HG03103 (cell line): Measurements from ENCODE around the gene PIF1.
"Not testable (repeated sequence)": the region's sequence is repeated elsewhere in the genome, so short reads cannot be mapped to it uniquely, and the experiment has no call there.

Experiments
- ATAC-seq: cut with Tn5 transposase; IDR thresholded peaks from one replicate; pipeline ENCODE4 v1.9.1; 2021; ENCODE audit warnings: low read depth; ENCODE audit not compliant: unreplicated experiment

PIF1 gene

DNA sequence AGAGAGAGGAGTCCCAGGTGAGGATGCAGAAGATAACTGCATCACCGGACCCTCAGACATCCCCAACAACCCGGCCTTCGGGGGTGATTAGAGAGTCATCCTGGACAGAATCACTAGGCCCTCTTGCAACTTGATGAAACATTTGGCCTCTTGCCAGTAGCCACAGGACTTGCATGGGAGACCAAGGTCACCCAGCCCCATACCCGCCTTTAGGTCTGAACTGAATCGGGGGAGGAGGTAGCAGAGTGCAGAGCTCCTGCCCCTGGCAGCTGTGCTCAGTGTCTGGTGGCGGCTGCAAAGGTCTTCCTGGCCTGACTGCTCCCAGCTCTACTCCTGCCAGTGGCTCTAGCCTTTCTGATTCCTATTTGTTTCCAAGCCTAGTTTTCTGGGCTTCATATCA is 12.4 kb downstream of the PIF1 start:
- no peak for ATAC-seq

DNA sequence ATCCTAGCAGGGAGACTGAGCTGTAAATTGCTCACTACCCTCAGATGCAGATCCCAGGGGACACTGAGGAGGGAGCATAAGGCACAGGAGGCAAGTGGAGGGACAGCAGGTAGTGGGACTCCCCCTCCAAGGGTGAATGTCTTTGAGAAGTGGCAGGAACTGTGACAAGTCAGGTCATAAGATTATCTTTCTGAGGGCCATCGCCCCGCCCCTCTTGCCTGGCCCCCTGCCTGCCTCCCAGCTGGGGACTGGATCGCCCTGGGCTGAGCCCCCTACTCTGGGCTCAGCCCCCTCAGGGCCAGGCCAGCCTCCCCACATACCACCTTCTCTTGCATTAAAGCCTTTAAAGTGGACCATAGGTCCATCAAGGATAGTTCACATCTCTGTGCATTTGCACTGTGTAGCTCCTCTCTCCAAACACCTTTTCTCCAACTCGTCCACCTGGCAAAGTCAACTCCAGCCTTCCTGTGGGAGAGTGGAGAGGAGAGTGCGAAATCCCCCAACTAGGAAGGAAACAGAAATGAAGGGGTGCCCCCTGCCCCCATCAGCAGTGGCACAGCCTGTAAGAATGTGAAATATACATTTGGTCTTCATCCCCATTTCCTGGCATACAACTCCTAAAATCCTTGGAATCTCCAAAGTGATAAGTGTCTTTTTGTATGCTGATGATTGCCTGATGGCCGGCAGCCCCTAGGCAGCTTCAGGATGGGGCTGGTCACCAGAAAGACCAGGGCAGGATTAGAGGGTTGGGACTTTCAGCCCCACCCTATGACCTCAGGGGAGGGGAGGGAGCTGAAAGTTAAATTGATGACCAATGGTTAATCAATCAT is 14.7 kb downstream of the PIF1 start:
- ATAC-seq: no peak

DNA sequence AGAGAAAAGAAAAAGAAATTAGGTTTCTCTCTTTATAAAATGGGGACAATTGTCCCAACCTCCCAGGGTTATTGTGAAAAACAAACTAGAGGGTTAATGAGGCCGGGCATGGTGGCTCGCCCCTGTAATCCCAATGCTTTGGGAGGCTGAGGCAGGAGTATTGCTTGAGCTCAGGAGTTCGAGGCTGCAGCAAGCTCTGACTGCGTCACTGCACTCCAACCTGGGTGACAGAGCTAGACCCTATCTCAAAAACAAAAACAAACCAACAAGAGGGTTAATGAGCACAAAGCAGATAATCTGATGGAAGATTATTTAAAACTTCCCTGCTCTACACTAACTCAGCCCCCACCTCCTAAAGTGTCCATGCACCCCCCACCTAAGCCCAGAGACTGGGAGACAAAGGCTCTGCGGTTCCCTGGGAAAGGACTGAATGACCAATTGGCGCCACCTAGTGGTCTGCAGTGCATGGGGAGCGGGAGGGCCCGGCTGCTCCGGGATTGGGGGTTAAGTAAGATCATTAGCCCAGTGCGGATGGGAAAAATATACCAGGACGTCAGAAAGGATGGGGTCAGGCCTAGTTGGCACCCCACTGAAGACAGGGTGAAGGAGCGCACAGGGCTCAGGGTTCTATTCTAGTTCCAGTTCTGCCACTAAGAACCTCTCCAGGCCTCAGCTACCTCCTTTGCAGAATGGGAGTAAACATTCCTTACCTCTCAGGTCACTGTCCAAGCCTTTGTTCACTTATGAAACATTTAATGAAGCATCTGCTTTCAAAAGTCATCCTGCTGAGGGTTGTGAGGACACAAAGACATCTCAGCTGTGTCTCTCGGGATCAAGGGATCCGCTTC is 15.6 kb downstream of the PIF1 start:
- ATAC-seq: no peak

GRCh38 chr15:64808785-64809453 is 16.5 kb downstream of the PIF1 start:
- ATAC-seq: no peak

DNA sequence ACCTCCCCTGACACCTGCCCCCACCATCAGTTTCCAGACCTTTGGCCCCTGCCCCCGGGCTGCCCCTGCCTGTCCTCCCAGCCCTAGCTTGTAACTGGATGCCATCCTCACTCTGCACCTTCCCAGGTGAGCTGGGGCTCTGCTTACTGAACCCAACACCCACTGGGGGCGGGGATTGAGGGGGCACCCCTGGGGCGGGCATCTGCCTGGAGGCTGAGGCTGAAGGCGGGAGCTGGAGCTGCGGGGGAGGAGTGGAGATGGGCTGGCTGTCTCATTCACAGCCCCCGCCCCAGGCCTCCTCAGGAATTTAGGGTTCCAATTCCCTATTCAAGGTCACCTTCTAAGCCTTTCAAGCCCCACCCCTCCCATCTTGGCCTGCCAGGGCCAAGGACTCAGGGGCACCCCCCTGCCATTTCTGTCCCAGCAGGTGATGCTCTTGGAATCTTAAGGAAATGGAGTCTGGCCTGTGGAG is 17.7 kb downstream of the PIF1 start:
- ATAC-seq: no peak

DNA sequence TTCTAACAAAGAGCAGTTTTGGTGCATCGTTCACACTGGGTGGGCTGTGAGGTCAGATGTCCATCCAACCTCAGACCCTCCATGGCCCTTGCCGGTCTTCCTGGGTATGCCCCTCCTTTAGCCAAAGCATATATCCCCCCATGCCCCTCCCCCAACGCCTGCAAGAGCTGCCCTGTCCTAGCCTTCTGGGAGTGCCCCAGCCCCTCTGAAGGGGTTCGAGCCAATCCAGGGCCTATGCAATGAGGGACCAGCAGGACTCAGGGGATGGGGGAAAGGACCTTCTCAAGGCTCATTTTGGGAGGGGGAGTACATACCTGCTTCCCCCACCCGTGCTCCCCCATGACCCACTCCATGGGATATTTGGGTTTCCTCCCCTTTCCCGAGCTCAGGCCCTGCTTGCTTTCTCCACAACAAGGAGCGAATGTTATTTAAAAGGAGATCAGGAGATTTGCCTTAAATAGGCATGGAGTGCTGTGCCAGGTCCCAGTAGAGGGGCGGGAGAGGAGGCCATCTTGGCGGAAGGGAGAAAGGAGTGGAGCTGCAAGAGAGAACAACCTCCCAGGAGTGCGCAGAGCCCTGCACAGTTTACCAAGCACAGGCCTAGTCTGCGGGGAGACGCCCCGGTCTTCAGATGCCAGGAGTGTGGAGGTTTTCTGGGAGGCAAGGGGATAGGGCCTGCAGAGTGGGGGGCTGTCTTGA is 18.2 kb downstream of the PIF1 start:
- no peak for ATAC-seq

- no peak for ATAC-seq
Observed at GRCh38 chr15:64806509-64806908, 18.9 kb downstream of the PIF1 start.

GRCh38 chr15:64804619-64805018 is 20.8 kb downstream of the PIF1 start:
- ATAC-seq: no peak

DNA sequence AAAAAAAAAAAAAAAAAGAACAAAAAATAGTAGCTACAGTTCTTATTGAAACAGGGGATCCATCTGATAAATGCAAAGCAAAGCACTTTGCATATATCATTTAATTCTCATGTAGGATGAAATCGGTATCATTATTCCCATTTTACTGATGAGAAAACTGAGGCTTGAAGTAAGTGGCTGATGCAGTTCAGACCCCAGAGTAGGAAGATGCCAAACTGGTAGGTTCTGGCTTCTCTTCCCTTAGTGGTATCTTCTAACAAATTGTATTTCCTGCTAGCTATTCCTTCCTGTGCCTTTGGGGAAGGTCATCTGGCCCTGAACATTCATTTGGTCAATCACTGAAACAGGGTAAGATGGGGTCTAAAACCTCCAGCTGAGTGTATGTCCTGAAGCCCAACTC is 21.9 kb downstream of the PIF1 start:
- ATAC-seq: no peak

GRCh38 chr15:64800476-64800875 is 25.0 kb downstream of the PIF1 start:
- no peak for ATAC-seq

DNA sequence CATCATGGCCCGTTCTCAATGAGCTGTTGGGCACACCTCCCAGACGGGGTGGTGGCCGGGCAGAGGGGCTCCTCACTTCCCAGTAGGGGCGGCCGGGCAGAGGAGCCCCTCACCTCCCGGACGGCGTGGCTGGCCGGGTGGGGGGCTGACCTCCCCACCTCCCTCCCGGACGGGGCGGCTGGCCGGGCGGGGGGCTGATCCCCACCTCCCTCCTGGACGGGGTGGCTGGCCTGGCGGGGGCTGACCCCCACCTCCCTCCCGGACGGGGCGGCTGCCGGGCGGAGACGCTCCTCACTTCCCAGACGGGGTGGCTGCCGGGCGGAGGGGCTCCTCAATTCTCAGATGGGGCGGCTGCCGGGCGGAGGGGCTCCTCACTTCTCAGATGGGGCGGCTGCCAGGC is 26.5 kb downstream of the PIF1 start:
- not testable (repeated sequence) for ATAC-seq

DNA sequence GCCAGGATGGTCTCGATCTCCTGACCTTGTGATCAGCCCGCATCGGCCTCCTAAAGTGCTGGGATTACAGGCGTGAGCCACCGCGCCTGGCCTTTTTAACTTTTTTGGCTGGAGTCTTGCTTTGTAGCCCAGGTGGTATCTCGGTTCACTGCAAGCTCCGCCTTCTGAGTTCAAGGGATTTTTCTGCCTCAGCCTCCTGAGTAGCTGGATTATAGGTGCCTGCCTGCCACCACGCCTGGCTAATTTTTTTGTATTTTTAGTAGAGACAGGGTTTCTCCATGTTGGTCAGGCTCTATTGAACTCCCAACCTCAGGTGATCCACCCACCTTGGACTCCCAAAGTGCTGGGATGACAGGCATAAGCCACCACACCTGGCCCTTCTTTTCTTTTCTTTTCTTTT is 29.5 kb downstream of the PIF1 start:
- ATAC-seq: not testable (repeated sequence)

DNA sequence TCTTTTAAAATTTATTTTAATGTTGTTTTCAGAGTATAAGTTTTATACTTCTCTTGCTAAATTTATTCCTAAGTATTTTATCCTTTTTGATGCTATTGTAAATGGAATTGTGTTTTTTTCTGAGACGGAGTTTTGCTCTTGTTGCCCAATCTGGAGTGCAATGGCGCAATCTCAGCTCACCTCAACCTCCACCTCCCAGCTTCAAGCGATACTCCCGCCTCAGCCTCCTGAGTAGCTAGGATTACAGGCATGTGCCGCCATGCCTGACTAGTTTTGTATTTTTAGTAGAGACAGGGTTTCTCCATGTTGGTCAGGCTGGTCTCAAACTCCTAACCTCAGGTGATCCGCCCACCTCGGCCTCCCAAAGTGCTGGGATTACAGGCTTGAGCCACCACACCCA is 30.1 kb downstream of the PIF1 start:
- ATAC-seq: not testable (repeated sequence)

DNA sequence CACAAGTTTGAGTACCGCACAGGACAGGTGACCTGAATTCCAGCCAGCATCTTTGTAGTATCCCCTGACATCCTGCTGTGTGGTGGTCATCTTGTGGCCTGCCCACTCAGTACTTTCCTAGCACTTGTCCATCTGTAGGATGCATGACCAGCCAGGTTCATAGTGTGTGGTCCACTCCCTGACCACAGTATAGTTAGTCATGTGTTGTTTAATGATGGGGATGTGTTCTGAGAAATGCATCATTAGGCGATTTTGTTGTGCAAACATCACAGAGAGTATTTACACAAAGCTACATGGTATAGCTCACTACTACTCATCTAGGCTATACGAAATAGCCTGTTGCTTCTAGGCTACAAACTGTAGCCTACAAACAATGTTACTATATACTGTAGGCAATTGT is 33.2 kb downstream of the PIF1 start:
- ATAC-seq: no peak

GRCh38 chr15:64791401-64791800 is 34.0 kb downstream of the PIF1 start:
- no peak for ATAC-seq

GRCh38 chr15:64783796-64784195 is 41.7 kb downstream of the PIF1 start:
- ATAC-seq: no peak

DNA sequence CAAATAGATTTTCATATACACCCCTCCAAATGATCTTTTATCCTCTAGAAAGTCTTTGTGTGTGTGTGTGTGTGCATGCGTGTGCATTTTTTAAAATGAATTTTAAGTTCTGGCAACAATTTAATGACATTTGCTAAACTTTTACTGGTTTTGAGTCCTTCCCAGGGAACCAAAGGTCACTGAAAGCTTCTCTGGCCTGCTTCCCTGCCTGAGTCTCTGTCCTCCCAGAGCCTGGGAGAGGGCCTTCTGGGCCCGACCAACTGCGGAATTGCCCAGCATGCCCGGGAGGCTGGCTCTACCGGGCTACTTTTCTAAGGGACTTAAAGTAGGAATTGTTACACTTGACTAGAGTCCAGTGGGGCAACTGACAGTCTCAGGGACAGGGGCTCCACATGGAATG is 42.7 kb downstream of the PIF1 start:
- ATAC-seq: no peak

GRCh38 chr15:64781299-64781698 is 44.1 kb downstream of the PIF1 start:
- no peak for ATAC-seq

GRCh38 chr15:64780600-64781156 is 44.8 kb downstream of the PIF1 start:
- no peak for ATAC-seq

GRCh38 chr15:64779630-64780029 is 45.8 kb downstream of the PIF1 start:
- ATAC-seq: no peak
